Astrocyte (in vitro differentiated cells and primary cell): ENCODE results near the gene ATXN1. TPM values are rescaled to one million over a fixed set of nuclear protein-coding genes. Genes with fewer than 3 reads are reported as not detected.

ENCODE experiments used
- DNase-seq: peaks from one replicate; pipeline ENCODE4 v3.0.0-alpha.2; 2010; ENCODE audit warnings: low read depth
- FAIRE-seq: peaks from 2 replicates; lab custom pipeline; 2011; peaks lifted over from hg19 to GRCh38; lab: Jason Lieb, UNC
- H2AFZ ChIP-seq: 2 replicates; pipeline ENCODE4 v1.6.0; 2012; ENCODE audit warnings: low read depth, low read length, inconsistent platforms
- H3K27ac ChIP-seq: 2 replicates; pipeline ENCODE4 v1.5.1; 2011; ENCODE audit warnings: low read depth, low read length, inconsistent platforms
- H3K27me3 ChIP-seq: 2 replicates; pipeline ENCODE4 v1.6.0; 2011; ENCODE audit warnings: low read length, inconsistent platforms; ENCODE audit not compliant: insufficient read depth
- H3K36me3 ChIP-seq: 2 replicates; pipeline ENCODE4 v1.5.1; 2011; ENCODE audit warnings: low read length, inconsistent platforms; ENCODE audit not compliant: insufficient read depth
- H3K4me1 ChIP-seq: 2 replicates; pipeline ENCODE4 v1.5.1; 2011; ENCODE audit warnings: low read length, inconsistent platforms; ENCODE audit not compliant: insufficient read depth
- H3K4me2 ChIP-seq: 2 replicates; pipeline ENCODE4 v1.6.0; 2012; ENCODE audit warnings: low read length, inconsistent platforms
- H3K4me3 ChIP-seq: 2 replicates; pipeline ENCODE4 v1.5.1; 2011; ENCODE audit warnings: low read depth, mild to moderate bottlenecking, low read length, inconsistent platforms; ENCODE audit not compliant: insufficient read depth
- H3K79me2 ChIP-seq: 2 replicates; pipeline ENCODE4 v1.6.0; 2012; ENCODE audit warnings: mild to moderate bottlenecking, low read length, inconsistent platforms; ENCODE audit not compliant: insufficient read depth
- H3K9ac ChIP-seq: 2 replicates; pipeline ENCODE4 v1.6.0; 2012; ENCODE audit warnings: mild to moderate bottlenecking, low read length, inconsistent platforms
- H3K9me3 ChIP-seq: 2 replicates; pipeline ENCODE4 v1.5.1; 2012; ENCODE audit warnings: low read depth, mild to moderate bottlenecking, low read length, inconsistent platforms; ENCODE audit not compliant: insufficient read depth
- H4K20me1 ChIP-seq: 2 replicates; pipeline ENCODE4 v1.6.0; 2012; ENCODE audit warnings: low read length, inconsistent platforms; ENCODE audit not compliant: insufficient read depth
- H3K27ac Mint-ChIP-seq: one replicate; pipeline ENCODE4 v1.8.0; 2021; ENCODE audit warnings: mild to moderate bottlenecking, mixed read lengths; ENCODE audit not compliant: unreplicated experiment
- H3K27me3 Mint-ChIP-seq: one replicate; pipeline ENCODE4 v1.8.0; 2021; ENCODE audit warnings: low read depth, mixed read lengths; ENCODE audit not compliant: unreplicated experiment
- H3K36me3 Mint-ChIP-seq: one replicate; pipeline ENCODE4 v1.8.0; 2021; ENCODE audit warnings: low read depth, mixed read lengths; ENCODE audit not compliant: unreplicated experiment
- H3K4me1 Mint-ChIP-seq: one replicate; pipeline ENCODE4 v1.8.0; 2021; ENCODE audit warnings: low read depth, mixed read lengths; ENCODE audit not compliant: unreplicated experiment
- H3K4me3 Mint-ChIP-seq: one replicate; pipeline ENCODE4 v1.8.0; 2021; ENCODE audit warnings: mild to moderate bottlenecking, moderate library complexity, mixed read lengths; ENCODE audit not compliant: unreplicated experiment
- H3K9me3 Mint-ChIP-seq: one replicate; pipeline ENCODE4 v1.8.0; 2021; ENCODE audit warnings: mild to moderate bottlenecking, mixed read lengths; ENCODE audit not compliant: unreplicated experiment
- CTCF ChIP-seq: IDR thresholded peaks from 2 replicates; pipeline ENCODE4 v1.5.1; 2011; ENCODE audit warnings: low read depth, mild to moderate bottlenecking, inconsistent platforms, low read length, moderate library complexity; ENCODE audit not compliant: insufficient read depth
- EZH2 ChIP-seq: IDR thresholded peaks from 2 replicates; pipeline ENCODE4 v1.6.1; 2012; ENCODE audit warnings: mild to moderate bottlenecking, low read length, inconsistent platforms; ENCODE audit not compliant: insufficient read depth
- total RNA-seq: library from RNA; stranded (reverse); gene quantifications from 2 replicates; pipeline ENCODE4 v1.2.1, GENCODE V29; 2021

ATXN1 gene
- total RNA-seq, 1 donor from 2014 or later: 70.9 TPM

GRCh38 chr6:16493802-16494201, 267.5 kb downstream of the ATXN1 start:
- Mint-ChIP-seq H3K36me3 (peaks cover 13% of the 10 kb centered on the region), H3K4me3 (no peak overlapping the region), H3K4me1 (peaks cover 42% of the 10 kb centered on the region), H3K9me3 (no peaks in the 10 kb centered on the region), H3K27me3 (no peaks in the 10 kb centered on the region), H3K27ac (no peak overlapping the region)
- no peak overlapping the region for H3K4me3 ChIP-seq
- no peaks in the 10 kb centered on the region for H3K9me3 ChIP-seq
- peaks cover 47% of the 10 kb centered on the region for H4K20me1 ChIP-seq
- peaks cover 24% of the 10 kb centered on the region for H3K4me1 ChIP-seq
- no peak for DNase-seq
- FAIRE-seq: no peak
- no peak overlapping the region for H3K27ac ChIP-seq
- H3K9ac ChIP-seq: no peak overlapping the region
- H3K79me2 ChIP-seq: peaks cover 13% of the 10 kb centered on the region
- no peaks in the 10 kb centered on the region for H3K36me3 ChIP-seq
- no peak overlapping the region for H2AFZ ChIP-seq
- H3K27me3 ChIP-seq: no peaks in the 10 kb centered on the region
- no peak overlapping the region for H3K4me2 ChIP-seq
- TF ChIP-seq EZH2 (no peak), CTCF (no peak)

- H3K27ac Mint-ChIP-seq: no peak overlapping the region
- Histone ChIP-seq H4K20me1 (peaks cover 49% of the 10 kb centered on the region), H3K27me3 (no peaks in the 10 kb centered on the region), H3K36me3 (no peaks in the 10 kb centered on the region), H2AFZ (no peak overlapping the region), H3K9me3 (no peaks in the 10 kb centered on the region), H3K27ac (no peak overlapping the region), H3K4me1 (peaks cover 23% of the 10 kb centered on the region), H3K9ac (no peak overlapping the region), H3K4me2 (no peak overlapping the region), H3K4me3 (no peak overlapping the region), H3K79me2 (peaks cover 16% of the 10 kb centered on the region)
- DNase-seq (no peak), FAIRE-seq (no peak)
- H3K9me3 Mint-ChIP-seq: no peaks in the 10 kb centered on the region
- H3K4me3 Mint-ChIP-seq: no peak overlapping the region
- peaks cover 43% of the 10 kb centered on the region for H3K4me1 Mint-ChIP-seq
- peaks cover 11% of the 10 kb centered on the region for H3K36me3 Mint-ChIP-seq
- H3K27me3 Mint-ChIP-seq: no peaks in the 10 kb centered on the region
- TF ChIP-seq CTCF (no peak), EZH2 (no peak)
These were observed 268.1 kb downstream of the ATXN1 start for GRCh38 chr6:16493112-16493511.

GRCh38 chr6:16491666-16492313, 269.5 kb downstream of the ATXN1 start:
- peaks cover 46% of the 10 kb centered on the region for H4K20me1 ChIP-seq
- FAIRE-seq: no peak

More at GRCh38 chr6:16491666-16492313, 269.5 kb downstream of the ATXN1 start:
- H2AFZ ChIP-seq: no peak overlapping the region
- peaks cover 18% of the 10 kb centered on the region for H3K79me2 ChIP-seq
- no peaks in the 10 kb centered on the region for H3K27me3 Mint-ChIP-seq
- H3K9me3 Mint-ChIP-seq: no peaks in the 10 kb centered on the region
- H3K9ac ChIP-seq: no peak overlapping the region
- H3K4me3 Mint-ChIP-seq: no peak overlapping the region
- no peak overlapping the region for H3K4me3 ChIP-seq
- H3K27me3 ChIP-seq: no peaks in the 10 kb centered on the region
- no peak for TF ChIP-seq EZH2
- no peak for TF ChIP-seq CTCF
- H3K27ac Mint-ChIP-seq: no peak overlapping the region
- peaks cover 11% of the 10 kb centered on the region for H3K4me1 ChIP-seq
- H3K36me3 ChIP-seq: no peaks in the 10 kb centered on the region
- H3K9me3 ChIP-seq: no peaks in the 10 kb centered on the region
- H3K4me2 ChIP-seq: no peak overlapping the region
- H3K27ac ChIP-seq: no peak overlapping the region
- peaks cover 33% of the 10 kb centered on the region for H3K4me1 Mint-ChIP-seq
- no peak for DNase-seq
- H3K36me3 Mint-ChIP-seq: peaks cover 8% of the 10 kb centered on the region
